Neural crest cell (in vitro differentiated cells): Measurements from ENCODE around the gene MEF2C. TPM values are rescaled to one million over a fixed set of nuclear protein-coding genes. Genes with fewer than 3 reads are reported as not detected.
A peak's percentile ranks its signal among the peaks of the same experiment; 100 is the strongest.

Experiments used
- DNase-seq: peaks from one replicate; pipeline ENCODE4 v3.0.0; 2021; ENCODE audit warnings: low read depth, mixed read lengths, low spot score
- H3K27ac Mint-ChIP-seq: one replicate; pipeline ENCODE4 v1.8.0; 2021; ENCODE audit warnings: mild to moderate bottlenecking, mixed read lengths; ENCODE audit not compliant: unreplicated experiment
- H3K27me3 Mint-ChIP-seq: 2 replicates; pipeline ENCODE4 v1.8.0; 2021; ENCODE audit warnings: low read depth, mild to moderate bottlenecking, mixed read lengths
- H3K36me3 Mint-ChIP-seq: 2 replicates; pipeline ENCODE4 v1.8.0; 2021; ENCODE audit warnings: low read depth, mild to moderate bottlenecking, mixed read lengths
- H3K4me1 Mint-ChIP-seq: 2 replicates; pipeline ENCODE4 v1.8.0; 2021; ENCODE audit warnings: mixed read lengths
- H3K4me3 Mint-ChIP-seq: one replicate; pipeline ENCODE4 v1.8.0; 2021; ENCODE audit warnings: mild to moderate bottlenecking, mixed read lengths
- H3K9me3 Mint-ChIP-seq: 2 replicates; pipeline ENCODE4 v1.8.0; 2021; ENCODE audit warnings: mixed read lengths
- total RNA-seq: library from RNA; stranded (reverse); gene quantifications from 2 replicates; pipeline ENCODE4 v1.2.1, GENCODE V29; 2021
- TF ChIP-seq, protein P1 (sequence below): fragments of 200-600 bp; sonication (generic); conservative IDR thresholded peaks from 2 replicates; pipeline ENCODE4 v1.5.0; 2021; ENCODE audit warnings: antibody characterized with exemption, mild to moderate bottlenecking

The MEF2C gene
- total RNA-seq, 1 donor from 2014 or later = 46.0 TPM

DNA sequence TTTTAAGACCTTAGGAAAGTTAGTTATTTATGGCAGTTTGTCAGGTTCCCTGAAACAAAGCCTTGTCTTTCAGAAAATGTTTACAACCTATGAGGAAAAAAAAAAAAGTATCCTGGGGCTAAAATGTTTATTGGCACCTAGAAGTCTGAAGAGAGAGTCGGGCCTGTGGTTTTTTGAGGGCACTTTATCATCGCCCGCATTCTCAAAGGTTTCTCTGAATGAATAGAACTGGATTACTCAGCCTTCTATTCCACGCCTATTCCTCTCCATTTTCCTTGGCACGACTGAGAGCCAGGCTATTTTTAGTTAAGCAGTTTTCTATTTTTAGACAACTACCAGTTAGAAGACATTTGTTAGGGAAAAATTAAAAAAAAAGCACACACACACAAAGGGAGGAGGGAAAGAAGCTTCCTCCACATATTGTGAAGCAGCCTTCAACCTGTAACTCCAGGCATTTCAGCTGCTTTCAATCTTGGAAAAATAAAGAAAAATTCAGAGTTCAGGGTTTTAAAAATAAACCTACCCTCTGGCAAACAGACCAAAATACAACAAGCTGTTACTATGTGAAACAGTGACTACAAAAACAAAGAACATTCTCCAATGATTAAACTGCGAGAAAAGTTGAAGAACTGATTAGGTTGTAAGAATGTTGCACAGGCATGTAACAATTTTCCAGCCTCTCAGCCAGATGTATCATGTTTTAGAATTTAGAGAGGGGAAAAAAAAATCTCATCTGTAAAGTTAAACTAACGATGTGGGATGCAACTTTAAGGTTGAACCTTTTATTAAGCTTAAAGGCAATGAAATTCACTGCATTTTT, 97.0 kb downstream of the MEF2C start:
- DNase-seq = no peak
- no peaks in the 10 kb centered on the region for H3K9me3 Mint-ChIP-seq
- H3K27ac Mint-ChIP-seq = peak overlapping the region; percentile 93
- H3K36me3 Mint-ChIP-seq = no peaks in the 10 kb centered on the region
- H3K27me3 Mint-ChIP-seq = no peaks in the 10 kb centered on the region
- peaks cover 41% of the 10 kb centered on the region for H3K4me1 Mint-ChIP-seq
- TF ChIP-seq, protein P1, sequence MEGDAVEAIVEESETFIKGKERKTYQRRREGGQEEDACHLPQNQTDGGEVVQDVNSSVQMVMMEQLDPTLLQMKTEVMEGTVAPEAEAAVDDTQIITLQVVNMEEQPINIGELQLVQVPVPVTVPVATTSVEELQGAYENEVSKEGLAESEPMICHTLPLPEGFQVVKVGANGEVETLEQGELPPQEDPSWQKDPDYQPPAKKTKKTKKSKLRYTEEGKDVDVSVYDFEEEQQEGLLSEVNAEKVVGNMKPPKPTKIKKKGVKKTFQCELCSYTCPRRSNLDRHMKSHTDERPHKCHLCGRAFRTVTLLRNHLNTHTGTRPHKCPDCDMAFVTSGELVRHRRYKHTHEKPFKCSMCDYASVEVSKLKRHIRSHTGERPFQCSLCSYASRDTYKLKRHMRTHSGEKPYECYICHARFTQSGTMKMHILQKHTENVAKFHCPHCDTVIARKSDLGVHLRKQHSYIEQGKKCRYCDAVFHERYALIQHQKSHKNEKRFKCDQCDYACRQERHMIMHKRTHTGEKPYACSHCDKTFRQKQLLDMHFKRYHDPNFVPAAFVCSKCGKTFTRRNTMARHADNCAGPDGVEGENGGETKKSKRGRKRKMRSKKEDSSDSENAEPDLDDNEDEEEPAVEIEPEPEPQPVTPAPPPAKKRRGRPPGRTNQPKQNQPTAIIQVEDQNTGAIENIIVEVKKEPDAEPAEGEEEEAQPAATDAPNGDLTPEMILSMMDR = no peak
- peak overlapping the region; percentile 73 for H3K4me3 Mint-ChIP-seq

DNA sequence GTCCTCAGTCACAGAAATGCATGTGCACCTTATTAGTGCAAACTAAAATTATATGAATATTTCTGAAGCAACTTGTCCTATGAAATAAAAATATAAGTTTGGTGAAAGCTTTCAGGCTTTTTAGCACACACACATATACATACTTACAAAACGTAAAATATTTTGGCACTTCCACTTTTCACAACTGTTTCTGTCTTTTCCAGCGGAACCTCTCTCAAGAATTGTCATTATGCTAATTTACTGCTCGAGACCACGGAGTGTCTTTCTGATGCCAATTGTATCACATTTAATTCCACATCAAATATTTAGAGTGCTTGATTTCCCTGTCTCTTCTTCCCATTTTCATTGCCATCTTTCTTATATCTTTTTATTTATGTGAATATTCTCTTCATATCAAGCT, 100.4 kb downstream of the MEF2C start:
- no peaks in the 10 kb centered on the region for H3K27me3 Mint-ChIP-seq
- DNase-seq = no peak
- peaks cover 42% of the 10 kb centered on the region for H3K4me1 Mint-ChIP-seq
- H3K36me3 Mint-ChIP-seq = no peaks in the 10 kb centered on the region
- H3K4me3 Mint-ChIP-seq = no peak overlapping the region
- H3K27ac Mint-ChIP-seq = no peak overlapping the region
- TF ChIP-seq, protein P1 = no peak
- no peaks in the 10 kb centered on the region for H3K9me3 Mint-ChIP-seq

- no peak for DNase-seq
- TF ChIP-seq, protein P1 = no peak
- H3K36me3 Mint-ChIP-seq = no peaks in the 10 kb centered on the region
- peaks cover 28% of the 10 kb centered on the region for H3K4me1 Mint-ChIP-seq
- no peaks in the 10 kb centered on the region for H3K9me3 Mint-ChIP-seq
- H3K27me3 Mint-ChIP-seq = no peaks in the 10 kb centered on the region
- H3K4me3 Mint-ChIP-seq = no peak overlapping the region
- peak overlapping the region; percentile 9 for H3K27ac Mint-ChIP-seq
Measured at GRCh38 chr5:88780736-88781135, 102.2 kb downstream of the MEF2C start.

- TF ChIP-seq, protein P1 = no peak
- no peaks in the 10 kb centered on the region for H3K27me3 Mint-ChIP-seq
- H3K4me1 Mint-ChIP-seq = peaks cover 16% of the 10 kb centered on the region
- no peaks in the 10 kb centered on the region for H3K9me3 Mint-ChIP-seq
- no peak overlapping the region for H3K27ac Mint-ChIP-seq
- H3K4me3 Mint-ChIP-seq = no peak overlapping the region
- DNase-seq = no peak
- peaks cover 2% of the 10 kb centered on the region for H3K36me3 Mint-ChIP-seq
Measured at GRCh38 chr5:88778736-88779135, 104.2 kb downstream of the MEF2C start.

DNA sequence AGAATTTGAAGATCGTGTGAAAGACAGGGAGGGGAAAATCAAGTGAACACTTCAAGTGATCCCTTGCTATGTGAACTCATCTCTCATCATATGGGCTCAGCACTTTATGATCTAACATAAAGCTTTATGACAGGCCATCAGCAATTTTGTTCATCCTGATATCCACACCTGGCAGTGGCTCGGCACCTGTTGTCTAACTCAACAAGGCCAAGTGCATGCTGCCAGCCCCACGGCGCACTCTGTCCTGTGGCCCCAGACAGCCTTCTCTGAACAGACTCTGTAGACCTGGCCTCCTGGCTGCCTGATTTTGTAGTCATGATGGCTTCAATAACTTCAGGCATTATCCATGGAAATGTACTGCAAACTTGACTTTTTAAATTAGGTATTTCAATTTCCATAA, 106.3 kb downstream of the MEF2C start:
- Mint-ChIP-seq H3K4me3 (no peak overlapping the region), H3K9me3 (no peaks in the 10 kb centered on the region), H3K27ac (no peak overlapping the region), H3K36me3 (peaks cover 3% of the 10 kb centered on the region), H3K27me3 (no peaks in the 10 kb centered on the region), H3K4me1 (peaks cover 17% of the 10 kb centered on the region)
- no peak for DNase-seq
- TF ChIP-seq, protein P1 = no peak
